ENCODE data around the gene PRR32.
"Not testable (repeated sequence)": the region's sequence is repeated elsewhere in the genome, so short reads cannot be mapped to it uniquely, and the experiment has no call there.

Gene PRR32, protein sequence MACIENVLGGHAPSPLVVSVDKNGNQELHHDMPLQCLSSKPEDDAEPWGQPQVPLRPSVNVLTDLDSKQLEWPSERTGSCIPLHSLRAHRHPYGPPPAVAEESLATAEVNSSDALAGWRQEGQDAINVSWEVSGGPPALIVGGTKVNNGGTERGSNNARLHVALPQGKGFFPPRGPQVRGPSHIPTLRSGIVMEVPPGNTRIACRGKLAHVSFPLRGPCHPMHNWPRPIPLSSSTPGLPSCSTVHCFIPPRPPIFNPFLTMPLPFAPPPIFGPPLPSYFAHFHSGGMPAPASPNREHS

DNA sequence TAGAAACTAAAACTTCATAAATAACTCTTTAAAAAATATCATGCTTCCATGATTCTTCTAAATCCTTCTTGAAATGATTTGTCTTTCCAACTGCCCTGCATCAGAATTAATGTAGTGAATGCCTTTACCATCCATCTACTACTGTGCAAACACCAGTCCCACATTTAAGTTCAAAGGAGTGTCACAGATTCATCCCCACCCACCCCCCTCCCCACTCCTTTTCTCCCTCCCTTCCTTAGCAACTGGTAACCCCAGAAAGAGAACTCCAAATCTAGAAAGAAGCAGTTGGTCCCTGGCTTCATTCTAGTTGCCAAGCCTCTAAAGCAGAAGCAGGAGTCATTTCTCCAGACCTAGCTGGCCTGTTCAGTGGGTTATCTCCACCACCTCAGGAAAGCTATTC, at the start of gene PRR32:
Gene PRR32 (plus strand): TSS at position 301 of the 400 bp plus-strand sequence. CDS start 115 bp downstream, outside the sequence.
- DNase-seq, result no peak

DNA sequence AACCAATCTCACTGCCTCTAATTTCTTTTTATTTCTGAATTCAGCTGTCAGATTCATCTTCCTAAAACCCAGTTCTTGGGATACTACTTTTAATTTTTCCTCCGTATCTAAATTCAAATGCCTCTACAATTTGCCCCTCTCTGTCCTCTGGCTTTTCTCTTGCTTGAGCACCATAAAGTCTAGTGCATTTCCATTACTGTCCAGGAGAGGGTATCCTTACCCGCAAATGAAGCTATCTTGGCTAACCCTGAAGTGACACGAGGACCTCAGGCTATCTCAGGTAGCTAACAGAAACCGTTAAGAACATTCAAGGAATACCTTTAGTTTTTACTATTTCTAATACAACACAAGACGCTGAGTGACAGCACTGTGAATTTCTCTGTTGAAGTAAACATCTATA, 49.4 kb upstream of the PRR32 start:
- DNase-seq, result no peak

DNA sequence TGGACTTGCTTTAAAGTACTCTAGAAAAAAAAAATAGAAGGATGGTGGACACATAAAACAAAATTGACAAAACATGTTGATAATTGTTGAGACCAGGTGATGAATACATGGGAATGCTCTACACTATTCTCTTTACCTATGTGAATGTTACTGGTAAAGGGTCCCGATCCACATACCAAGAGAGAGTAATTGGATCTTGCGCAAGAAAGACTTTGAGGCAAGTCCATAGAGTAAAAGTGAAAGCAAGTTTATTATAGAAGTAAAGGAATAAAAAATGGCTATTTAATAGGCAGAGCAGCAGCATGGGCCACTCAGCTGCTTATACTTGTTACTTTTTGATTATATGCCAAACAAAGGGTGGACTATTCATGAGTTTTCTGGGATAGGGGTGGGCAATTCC, 34.0 kb upstream of the PRR32 start:
- DNase-seq, result no peak

DNA sequence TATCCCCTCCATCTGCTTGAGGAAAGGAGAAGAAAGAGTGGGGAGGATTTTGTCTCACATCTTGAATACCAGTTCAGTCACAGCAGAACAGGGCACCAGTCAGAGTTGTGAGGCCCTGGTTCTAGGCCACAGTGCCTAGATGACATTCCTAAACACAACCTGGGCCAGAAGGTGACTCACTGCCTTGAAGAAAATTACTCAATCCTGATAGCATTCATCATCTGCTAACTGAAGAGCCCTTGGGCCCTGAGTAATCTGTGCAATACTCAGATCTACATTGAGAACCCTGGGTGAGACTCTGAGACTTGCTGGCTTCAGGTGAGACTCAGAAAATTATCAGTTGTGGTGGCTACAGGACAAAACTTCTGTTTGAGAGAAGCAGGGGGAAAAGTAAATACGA, 20.5 kb upstream of the PRR32 start:
- no peak for DNase-seq

DNA sequence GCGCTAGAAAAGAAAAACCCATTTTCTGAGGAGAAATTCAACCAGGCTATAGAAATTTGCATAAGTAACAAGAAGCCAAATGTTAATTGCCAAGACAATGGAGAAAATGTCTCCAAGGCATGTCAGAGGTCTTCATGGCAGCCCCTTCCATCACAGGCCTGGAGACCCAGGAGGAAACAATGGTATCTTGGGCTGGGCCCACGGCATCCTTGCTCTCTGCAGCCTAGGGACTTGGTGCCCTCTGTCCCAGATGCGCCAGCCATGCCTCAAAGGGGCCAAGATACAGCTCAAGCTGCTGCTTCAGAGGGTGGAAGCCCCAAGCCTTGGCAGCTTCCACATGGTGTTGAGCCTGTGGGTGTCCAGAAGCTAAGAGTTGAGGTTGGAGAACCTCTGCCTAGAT, 12.7 kb upstream of the PRR32 start:
- not testable (repeated sequence) for DNase-seq

DNA sequence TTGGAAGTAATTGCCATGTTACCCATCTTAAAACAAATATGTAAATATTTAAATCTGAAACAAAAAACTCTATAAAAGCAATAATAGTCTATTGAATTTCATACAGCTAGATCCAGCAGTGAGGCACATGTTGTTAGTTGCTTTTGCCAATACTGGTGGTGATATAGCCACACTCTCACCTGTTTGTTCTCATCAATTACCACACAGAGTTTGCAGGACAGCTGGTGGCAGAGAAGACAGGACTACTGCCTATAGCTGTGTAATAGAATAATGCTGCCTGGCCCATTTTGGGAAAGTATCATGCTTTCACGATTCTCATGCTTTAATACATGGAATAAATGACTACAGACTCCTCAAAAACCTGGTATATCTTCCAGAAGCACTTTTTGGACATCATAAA, 3.7 kb upstream of the PRR32 start:
- DNase-seq, result no peak

DNA sequence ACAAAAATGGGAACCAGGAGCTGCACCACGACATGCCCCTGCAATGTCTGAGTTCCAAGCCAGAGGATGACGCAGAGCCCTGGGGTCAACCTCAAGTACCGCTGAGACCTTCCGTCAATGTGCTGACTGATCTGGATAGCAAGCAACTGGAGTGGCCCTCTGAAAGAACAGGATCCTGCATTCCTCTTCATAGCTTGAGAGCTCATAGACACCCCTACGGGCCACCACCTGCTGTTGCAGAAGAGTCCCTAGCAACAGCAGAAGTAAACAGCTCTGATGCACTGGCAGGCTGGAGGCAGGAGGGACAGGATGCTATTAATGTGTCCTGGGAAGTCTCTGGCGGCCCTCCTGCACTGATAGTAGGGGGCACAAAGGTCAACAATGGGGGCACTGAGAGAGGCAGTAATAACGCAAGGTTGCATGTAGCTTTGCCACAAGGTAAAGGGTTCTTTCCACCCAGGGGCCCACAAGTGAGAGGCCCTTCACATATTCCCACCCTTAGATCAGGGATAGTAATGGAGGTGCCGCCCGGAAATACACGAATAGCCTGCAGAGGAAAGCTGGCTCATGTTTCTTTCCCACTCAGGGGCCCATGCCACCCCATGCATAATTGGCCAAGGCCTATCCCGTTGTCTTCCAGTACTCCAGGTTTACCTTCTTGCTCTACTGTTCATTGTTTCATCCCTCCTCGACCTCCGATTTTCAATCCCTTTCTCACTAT, 1.3 kb downstream of the PRR32 start:
- no peak for DNase-seq

DNA sequence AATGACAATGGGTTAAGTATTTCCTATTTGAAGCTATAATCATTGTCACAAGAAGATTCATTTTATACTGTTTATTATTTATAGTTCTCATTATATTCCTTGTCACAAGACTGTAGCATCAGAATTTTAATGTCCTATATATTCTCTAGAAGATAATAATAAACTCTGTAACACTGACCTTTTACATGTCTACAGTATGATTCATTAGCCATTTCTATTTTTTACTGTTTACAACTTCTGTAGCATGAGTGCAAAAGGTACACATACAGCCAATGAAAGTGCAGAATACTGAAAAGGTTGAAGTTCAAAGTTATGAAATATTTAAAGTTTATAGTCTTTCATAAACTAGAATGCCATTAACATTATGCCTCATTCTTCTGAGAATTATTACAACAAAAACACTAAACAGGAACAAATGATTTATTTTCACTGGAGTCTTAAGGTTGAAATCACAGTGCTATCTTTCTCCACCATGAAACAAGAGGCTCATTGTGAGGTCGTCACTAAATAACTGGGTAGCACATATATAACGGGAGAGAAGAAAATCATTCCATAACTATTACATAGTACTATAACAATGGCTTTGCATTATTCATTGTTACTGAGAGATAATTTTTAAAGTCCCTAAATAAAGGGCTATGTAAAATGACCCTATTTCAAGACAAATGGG, 4.9 kb downstream of the PRR32 start:
- DNase-seq, result no peak

DNA sequence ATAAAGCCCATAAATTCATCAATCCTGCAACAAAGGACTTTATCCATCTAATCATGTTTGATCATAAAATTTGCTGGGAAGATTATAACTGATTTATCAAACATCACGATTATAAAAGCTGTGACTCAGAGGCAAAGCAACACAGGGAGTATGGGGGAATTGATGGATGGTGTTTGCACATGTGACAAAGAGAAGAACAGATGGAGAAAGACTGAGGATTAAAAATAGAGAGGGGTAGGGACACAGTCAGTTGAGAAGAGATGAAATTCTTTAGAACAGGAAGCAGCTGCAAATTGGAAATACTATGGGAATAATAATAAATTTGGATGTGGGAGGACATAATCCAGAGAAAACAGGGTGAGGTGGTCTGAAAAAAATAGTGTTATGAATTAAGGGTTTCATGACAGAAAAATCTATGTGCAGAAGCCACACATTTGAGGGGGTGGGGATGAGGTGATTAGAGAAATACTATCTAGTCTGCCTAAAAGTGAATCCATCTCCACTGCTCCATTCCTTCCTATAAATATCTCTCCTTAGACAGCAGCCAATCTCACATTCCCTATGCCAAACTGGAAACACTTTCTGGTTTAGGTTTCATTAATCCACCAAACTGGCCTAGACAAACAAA, 6.2 kb downstream of the PRR32 start:
- no peak for DNase-seq

DNA sequence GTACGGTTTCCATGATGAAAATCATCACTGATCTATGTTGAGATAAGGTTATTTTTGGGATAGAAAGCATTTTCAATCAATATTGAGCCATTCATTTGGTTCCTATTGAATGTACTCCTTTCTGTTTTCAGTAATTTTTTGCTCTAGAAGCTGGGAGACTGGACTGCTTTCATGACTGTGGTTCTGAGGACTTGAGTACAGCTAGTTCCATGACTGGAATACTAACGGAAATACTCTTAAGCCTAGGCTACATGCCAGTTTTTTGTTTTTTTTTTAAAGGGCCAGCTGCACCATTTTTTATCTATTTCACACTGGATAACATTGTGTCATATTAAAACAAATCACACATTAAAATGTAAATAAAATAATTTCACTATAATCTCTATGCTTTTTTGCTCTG, 16.7 kb downstream of the PRR32 start:
- DNase-seq, result no peak

DNA sequence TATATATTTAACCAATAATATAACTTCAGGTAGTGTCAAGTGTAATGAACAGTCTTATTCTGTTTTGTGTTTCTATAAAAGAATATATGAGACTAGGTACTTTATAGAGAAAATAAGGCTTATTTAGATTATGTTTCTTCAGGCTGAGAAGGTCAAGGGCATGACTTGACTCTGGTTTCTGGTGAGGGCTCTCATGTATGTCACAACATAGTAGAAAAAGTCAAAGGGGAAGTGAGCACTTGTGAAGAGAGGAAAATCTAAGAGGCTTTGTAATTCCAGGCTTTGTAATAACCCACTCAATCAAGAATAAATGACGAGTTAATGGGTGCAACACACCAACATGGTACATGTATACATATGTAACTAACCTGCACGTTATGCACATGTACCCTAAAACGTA, 27.6 kb downstream of the PRR32 start:
- no peak for DNase-seq

DNA sequence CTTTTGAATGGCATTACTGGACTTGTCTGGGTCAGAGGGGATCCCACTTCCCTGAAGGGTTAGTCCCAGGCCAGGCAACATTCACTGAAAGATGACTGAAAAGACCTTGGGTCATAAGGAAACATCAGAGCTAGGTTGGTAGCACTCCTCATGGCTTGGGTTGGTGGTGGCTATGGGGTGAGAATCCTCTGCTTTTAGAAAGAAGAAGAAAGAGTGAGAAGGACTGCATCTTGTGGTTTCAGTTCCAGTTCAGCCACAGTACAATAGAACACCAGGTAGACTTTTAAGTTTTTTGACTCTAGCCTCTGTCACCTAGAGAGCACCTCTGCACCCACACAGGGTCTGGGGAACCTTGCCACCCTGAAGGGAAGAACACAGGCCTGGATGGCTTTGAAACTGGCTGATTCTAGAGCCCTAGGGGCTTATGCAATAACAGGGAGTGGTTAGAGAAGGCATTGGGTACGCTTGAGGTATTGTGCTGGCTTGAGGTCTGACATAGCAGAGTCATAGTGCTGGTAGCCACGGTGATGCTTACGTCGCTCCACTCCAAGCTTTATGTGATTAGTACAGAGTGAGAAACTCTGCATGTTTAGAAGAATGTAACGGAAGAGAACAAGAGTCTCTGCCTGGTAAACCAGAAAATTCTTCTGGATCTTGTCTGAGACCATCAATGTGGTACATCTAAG, 36.5 kb downstream of the PRR32 start:
- no peak for DNase-seq
